AG04449 (cell line): ENCODE results near the gene MAB21L1.

ENCODE experiments used
- CTCF ChIA-PET: fragments of 350-600 bp; formaldehyde crosslinking; extraction: SDS; loops from one replicate; lab custom pipeline; 2021; ENCODE audit warnings: antibody characterized with exemption; lab: Yijun Ruan, JAX
- POLR2A ChIA-PET: fragments of 400-600, 350-600 bp; formaldehyde crosslinking; extraction: SDS; loops from one replicate; lab custom pipeline; 2020; ENCODE audit warnings: antibody characterized with exemption, inconsistent platforms; lab: Yijun Ruan, JAX
- DNase-seq: peaks from one replicate; pipeline ENCODE4 v3.0.0-alpha.2; 2010; ENCODE audit warnings: low read depth, low spot score
- H3K4me3 ChIP-seq: 2 replicates; pipeline ENCODE4 v1.5.1; 2011; ENCODE audit warnings: low read depth, mild to moderate bottlenecking, control low read depth, low read length
- CTCF ChIP-seq: IDR thresholded peaks from one replicate; pipeline ENCODE4 v1.5.1; 2011; ENCODE audit warnings: mild to moderate bottlenecking, moderate library complexity, low read length, control low read depth, inconsistent platforms; ENCODE audit not compliant: insufficient read depth; ENCODE audit errors: missing control alignments

MAB21L1 gene

GRCh38 chr13:35468195-35468594 is 8.3 kb downstream of the MAB21L1 start:
- POLR2A ChIA-PET = no interaction called here
- TF ChIP-seq CTCF = no peak
- CTCF ChIA-PET = no interaction called here
- H3K4me3 ChIP-seq = no peak overlapping the region
- DNase-seq = no peak

- no peak for TF ChIP-seq CTCF
- DNase-seq = no peak
- ChIA-PET POLR2A (no interaction called here), CTCF (no interaction called here)
- H3K4me3 ChIP-seq = no peak overlapping the region
Measured at GRCh38 chr13:35465371-35465770, 11.1 kb downstream of the MAB21L1 start.

- no peak overlapping the region for H3K4me3 ChIP-seq
- CTCF ChIA-PET = no interaction called here
- POLR2A ChIA-PET = no interaction called here
- TF ChIP-seq CTCF = no peak
- DNase-seq = no peak
Measured at GRCh38 chr13:35460061-35460460, 16.4 kb downstream of the MAB21L1 start.

GRCh38 chr13:35457258-35457657 is 19.2 kb downstream of the MAB21L1 start:
- POLR2A ChIA-PET = no interaction called here
- no peak overlapping the region for H3K4me3 ChIP-seq
- TF ChIP-seq CTCF = no peak
- CTCF ChIA-PET = no interaction called here
- DNase-seq = no peak

- ChIA-PET CTCF (no interaction called here), POLR2A (no interaction called here)
- H3K4me3 ChIP-seq = no peak overlapping the region
- TF ChIP-seq CTCF = no peak
- no peak for DNase-seq
Measured at GRCh38 chr13:35455022-35455421, 21.5 kb downstream of the MAB21L1 start.

GRCh38 chr13:35449821-35450220 is 26.7 kb downstream of the MAB21L1 start:
- no peak overlapping the region for H3K4me3 ChIP-seq
- ChIA-PET CTCF (no interaction called here), POLR2A (no interaction called here)

More at GRCh38 chr13:35449821-35450220, 26.7 kb downstream of the MAB21L1 start:
- no peak for TF ChIP-seq CTCF
- no peak for DNase-seq
